Astrocyte of the cerebellum (primary cell): ENCODE data around the gene KCNJ5.

Source experiments
- DNase-seq: peaks from one replicate; pipeline ENCODE4 v3.0.0-alpha.2; 2011; ENCODE audit warnings: low read depth
- H3K4me3 ChIP-seq: 2 replicates; pipeline ENCODE4 v1.5.1; 2011; ENCODE audit warnings: mild to moderate bottlenecking, low read depth, low read length, moderate library complexity
- in situ Hi-C: cut with HindIII; loops from 2 replicates; pipeline ENCODE4 v1.10.0; 2017; ENCODE audit warnings: low sequenced_read_pairs
- TF ChIP-seq, protein P1 (sequence below): IDR thresholded peaks from 2 replicates; pipeline ENCODE4 v1.5.1; 2012; ENCODE audit warnings: low read length, low read depth, moderate library complexity, mild to moderate bottlenecking; ENCODE audit errors: missing control alignments

Gene KCNJ5

DNA sequence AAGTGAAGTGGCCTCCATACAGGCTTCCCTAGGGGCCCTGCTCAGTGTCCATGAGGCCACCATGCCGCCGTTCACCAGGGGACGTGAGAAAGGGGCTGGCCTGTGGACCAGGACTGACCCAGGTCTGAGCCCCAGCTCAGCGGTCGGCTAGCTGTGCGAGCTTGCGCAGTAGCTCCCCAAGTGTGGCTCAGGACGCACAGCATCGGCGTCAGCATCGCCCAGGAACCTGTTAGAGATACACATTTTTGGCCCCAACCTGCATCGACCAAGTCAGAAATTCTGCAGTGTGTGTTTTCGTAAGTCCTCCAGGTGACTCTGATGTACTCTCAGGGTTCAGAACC lies 51.1 kb downstream of the KCNJ5 start:
- in situ Hi-C loops, result no loop called here
- DNase-seq, result no peak
- TF ChIP-seq, protein P1, sequence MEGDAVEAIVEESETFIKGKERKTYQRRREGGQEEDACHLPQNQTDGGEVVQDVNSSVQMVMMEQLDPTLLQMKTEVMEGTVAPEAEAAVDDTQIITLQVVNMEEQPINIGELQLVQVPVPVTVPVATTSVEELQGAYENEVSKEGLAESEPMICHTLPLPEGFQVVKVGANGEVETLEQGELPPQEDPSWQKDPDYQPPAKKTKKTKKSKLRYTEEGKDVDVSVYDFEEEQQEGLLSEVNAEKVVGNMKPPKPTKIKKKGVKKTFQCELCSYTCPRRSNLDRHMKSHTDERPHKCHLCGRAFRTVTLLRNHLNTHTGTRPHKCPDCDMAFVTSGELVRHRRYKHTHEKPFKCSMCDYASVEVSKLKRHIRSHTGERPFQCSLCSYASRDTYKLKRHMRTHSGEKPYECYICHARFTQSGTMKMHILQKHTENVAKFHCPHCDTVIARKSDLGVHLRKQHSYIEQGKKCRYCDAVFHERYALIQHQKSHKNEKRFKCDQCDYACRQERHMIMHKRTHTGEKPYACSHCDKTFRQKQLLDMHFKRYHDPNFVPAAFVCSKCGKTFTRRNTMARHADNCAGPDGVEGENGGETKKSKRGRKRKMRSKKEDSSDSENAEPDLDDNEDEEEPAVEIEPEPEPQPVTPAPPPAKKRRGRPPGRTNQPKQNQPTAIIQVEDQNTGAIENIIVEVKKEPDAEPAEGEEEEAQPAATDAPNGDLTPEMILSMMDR, result no peak
- no peak overlapping the region for H3K4me3 ChIP-seq

- in situ Hi-C loops, result no loop called here
- TF ChIP-seq, protein P1, result no peak
- H3K4me3 ChIP-seq, result no peak within 1 kb of the TSS
- no peak for DNase-seq
Observed at GRCh38 chr11:128942817-128943427, 51.8 kb downstream of the KCNJ5 start, which contains the start of gene TP53AIP1. Gene TP53AIP1 (minus strand): TSS chr11:128942871. CDS start chr11:128937818, 5,053 bp downstream.

DNA sequence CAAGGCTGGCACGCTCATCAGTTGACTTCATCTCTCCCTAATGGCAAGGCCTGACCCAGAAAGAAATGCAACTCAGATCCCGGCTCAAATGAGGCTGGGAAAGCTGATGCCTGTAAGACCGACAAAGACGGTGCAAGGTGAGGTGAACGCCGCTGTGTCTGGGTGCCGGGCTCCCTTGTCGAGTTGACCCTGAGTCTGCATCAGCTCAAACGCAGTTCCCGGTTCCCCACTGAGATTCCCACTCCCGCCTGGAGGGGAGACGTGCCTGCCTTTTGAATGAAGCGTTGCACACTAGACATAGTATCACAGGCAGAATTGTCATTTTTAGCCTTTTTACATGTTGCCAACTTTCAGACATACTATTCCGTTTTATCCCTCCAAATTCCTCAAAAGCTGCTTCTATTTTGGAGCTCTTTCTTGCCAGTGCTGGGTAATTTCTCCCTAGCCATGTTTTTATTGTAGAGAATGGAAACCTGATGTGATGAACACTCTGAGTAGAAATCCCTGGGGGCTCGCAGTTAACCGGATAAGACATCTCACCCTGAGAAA lies 52.3 kb downstream of the KCNJ5 start:
- in situ Hi-C loops, result no loop called here
- H3K4me3 ChIP-seq, result no peak overlapping the region
- TF ChIP-seq, protein P1, result no peak
- no peak for DNase-seq

- in situ Hi-C loops, result loop anchor here (5.0 kb wide), 1 partner anchor 69 kb away; no protein-coding TSS in a partner anchor
- H3K4me3 ChIP-seq, result no peak overlapping the region
- TF ChIP-seq, protein P1, result no peak
- DNase-seq, result no peak
Observed at GRCh38 chr11:128946648-128947047, 55.5 kb downstream of the KCNJ5 start.

- TF ChIP-seq, protein P1, result no peak
- in situ Hi-C loops, result loop anchor here (5.0 kb wide), 1 partner anchor 70 kb away; no protein-coding TSS in a partner anchor
Observed at GRCh38 chr11:128947773-128948172, 56.6 kb downstream of the KCNJ5 start.

GRCh38 chr11:128948583-128948982 lies 57.4 kb downstream of the KCNJ5 start:
- DNase-seq, result no peak
- in situ Hi-C loops, result loop anchor here (5.0 kb wide), 1 partner anchor 71 kb away; no protein-coding TSS in a partner anchor
- TF ChIP-seq, protein P1, result peak; percentile 16
- H3K4me3 ChIP-seq, result no peak overlapping the region

More at GRCh38 chr11:128947773-128948172, 56.6 kb downstream of the KCNJ5 start:
- no peak for DNase-seq
- no peak overlapping the region for H3K4me3 ChIP-seq
